Stimulated activated CD4-positive, alpha-beta T cell treated with anti-CD3 and anti-CD28 coated beads, Interleukin-15, amount 100 ng/mL, for 48 hours (primary cell): Measurements from ENCODE around the gene DENND1C.
"Not testable (repeated sequence)": the region's sequence is repeated elsewhere in the genome, so short reads cannot be mapped to it uniquely, and the experiment has no call there.

Source experiments
- DNase-seq, 2 donors: peaks; one replicate each; pipeline ENCODE4 v3.0.0-alpha.2; 2020; ENCODE audit warnings: low read depth in 2 of 2

The DENND1C gene

DNA sequence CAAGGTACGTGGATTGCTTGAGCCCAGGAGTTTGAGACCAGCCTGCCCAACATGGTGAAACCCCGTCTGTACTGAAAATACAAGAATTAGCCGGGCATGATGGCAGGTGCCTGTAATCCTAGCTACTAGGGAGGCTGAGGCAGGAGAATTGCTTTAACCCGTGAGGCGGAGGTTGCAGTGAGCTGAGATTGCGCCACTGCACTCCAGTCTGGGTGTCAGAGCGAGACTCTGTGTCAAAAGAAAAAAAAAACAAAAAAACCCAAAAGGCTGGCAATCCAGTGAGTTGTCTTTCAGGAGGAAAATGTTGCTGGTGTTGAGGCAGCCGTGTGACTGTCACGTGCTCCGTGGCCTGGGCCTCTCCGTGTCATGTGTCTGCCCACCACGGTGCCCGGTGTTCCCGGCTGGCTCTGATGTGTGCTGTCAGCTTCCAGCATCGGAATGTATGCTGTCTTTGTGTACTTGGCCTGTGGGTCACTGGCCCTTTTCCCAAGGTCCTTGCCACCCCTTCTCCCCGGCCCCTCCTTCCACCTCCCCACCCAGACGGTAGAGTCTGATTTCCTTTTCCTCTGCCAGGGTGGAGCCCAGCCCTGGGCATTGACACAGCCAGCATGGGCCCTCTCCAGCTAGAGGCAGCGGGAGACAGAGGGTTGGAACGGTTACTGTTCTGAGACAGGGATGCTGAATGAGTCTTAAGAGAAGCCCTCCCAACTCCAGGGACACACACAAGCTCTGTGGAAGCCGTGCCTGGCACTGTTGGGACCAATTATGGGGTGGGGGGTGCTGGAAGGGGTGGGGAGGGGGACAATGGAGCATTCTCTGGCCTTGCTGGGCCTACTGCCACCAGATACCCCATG is 27.8 kb upstream of the DENND1C start:
- DNase-seq, result no peak

DNA sequence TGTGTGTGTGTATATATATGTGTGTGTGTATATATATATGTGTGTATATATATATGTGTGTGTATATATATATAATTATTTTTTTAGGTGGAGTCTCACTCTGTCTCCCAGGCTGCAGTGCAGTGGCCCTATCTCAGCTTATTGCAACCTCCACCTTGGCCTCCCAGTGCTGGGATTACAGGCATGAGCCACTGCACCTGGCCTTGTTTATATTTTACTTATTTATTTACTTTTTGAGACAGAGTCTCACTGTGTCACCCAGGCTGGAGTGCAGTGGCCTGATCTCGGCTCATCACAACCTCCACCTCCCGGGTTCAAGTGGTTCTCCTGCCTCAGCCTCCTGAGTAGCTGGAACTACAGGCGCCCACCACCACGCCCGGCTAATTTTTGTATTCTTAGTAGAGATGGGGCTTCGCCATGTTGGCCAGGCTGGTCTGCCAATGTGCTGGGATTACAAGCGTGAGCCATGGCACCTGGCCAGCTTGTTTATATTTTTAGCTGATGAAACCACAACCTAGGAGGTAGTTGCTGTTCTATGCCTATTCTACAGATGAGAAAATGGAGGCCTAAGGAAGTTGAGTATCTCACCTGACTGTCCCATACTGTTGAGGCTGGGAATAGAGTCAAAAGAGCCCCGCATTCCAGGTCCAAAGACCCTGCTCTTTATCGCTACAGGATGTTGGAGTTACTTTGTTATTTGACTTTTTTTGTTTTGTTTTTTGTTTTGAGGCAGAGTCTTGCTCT is 26.6 kb upstream of the DENND1C start:
- DNase-seq, result not testable (repeated sequence)

DNA sequence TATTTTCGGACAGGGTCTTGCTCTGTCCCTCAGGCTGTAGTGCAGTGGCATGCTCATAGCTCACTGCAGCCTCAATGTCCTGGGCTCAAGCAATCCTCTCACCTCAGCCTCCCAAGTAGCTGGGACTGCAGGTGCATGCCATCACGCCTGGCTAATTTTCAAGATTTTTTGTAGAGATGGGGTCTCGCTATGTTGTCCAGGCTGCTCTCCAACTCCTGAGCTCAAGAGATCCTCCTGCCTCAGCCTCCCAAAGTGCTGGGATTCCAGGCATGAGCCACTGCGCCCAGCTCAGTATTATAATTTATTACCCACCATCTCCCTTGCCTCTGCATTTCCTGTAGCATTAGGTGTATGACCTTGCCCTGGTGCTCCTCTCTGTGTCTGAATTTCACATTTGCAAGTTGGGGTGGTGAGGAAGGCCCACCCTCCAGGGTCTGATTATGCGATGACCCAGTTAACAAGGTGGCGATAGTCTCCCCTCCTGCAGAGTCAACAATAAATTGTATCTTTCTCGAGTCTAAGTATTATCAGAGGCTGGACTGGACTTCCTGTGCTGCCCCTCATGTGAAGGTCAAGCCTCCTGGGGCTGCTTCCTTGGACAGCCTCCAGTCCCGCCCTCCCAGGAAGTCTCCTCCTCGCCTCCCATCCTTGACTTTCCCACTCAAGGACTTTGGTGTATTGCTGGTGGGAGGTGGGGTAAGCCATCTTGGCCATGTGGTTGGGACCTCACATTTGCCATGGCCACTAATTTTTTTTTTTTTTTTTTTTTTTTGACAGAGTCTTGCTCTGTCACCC is 22.0 kb upstream of the DENND1C start:
- DNase-seq, result no peak

DNA sequence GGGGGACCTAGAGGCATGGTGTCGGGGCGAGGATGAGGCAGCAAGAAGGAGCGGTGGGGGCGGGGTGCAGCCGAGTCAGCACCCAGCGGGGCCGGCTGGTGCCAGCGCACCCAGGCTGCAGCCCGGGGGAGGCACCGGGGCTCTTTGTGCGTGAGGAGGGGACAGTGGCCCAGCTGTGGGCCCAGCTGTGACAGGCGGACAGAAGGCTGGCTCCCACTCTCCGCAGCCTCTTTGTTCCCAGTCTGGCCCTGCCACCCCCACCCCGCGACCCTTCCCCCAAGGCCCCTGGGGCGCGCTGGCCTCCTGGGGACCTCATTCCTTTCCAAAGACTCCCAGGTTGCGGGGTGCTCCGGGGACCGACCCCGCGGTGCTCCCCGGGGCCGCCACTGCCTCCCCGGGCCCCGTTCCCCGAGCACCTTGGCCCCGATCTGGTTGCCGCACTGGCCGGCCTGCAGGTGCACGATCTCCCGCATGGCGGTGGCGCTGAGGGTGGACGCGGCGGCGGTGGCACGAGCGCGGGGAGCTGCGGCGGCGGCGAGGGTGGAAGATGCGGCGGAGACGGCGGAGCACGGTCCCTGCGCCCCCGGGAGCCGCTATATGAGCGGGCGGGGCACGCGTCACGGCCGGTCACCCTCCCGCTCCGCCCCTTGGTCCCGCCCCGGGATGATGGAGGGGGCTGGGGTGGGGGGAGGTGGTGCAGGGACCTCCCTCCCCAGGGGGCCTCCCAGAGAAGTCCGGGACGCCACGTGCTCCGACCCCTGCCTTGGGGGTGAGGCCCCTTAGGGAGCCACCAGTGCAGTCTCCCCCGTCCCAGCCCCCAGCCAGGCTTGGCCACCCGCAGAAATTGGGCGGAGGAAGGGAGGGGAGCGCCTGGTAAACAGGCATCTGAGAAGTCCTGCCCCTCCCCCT is 20.4 kb upstream of the DENND1C start, which contains the start of gene TUBB4A:
TUBB4A (minus strand) TSS at position 570 of the 909 bp plus-strand sequence; CDS start at position 473, 97 bp downstream.
- no peak for DNase-seq

DNA sequence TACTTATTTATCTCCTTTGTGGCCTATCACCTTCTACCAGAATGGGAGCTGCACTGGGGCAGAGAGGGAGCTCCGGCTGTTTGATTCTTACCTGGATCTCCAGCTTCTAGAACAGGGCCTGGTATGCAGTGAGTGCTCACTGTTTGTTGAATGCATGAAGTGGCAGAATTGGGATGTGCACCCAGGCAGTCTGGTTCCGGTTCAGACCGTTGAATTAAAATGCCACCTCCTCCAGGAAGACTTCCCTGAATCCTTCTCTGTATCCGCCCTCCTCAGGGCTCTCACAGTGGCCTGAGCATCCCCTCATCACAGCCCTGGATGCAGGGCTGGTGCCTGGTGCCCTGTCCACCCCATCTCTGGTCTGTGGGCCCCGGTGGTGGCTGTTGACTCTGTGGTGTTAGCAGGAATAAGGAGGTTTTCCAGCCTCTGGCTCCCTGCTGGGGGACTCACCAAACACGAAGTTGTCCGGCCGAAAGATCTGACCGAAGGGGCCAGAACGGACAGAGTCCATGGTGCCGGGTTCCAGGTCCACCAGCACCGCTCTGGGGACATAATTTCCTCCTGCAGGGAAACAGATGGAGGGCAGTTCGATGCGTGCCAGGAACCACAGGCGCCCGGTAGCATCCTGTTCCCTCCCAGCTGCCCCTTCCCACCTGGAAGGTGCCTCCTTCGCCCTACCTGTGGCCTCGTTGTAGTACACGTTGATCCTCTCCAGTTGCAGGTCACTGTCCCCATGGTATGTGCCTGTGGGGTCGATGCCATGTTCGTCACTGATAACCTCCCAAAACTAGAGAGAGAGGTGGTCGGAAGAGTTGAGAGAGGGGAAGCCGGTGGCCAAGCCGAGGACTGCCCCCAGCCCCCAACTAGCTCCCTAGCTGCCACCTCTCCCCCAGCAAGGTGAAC is 19.5 kb upstream of the DENND1C start:
- DNase-seq, result no peak

DNA sequence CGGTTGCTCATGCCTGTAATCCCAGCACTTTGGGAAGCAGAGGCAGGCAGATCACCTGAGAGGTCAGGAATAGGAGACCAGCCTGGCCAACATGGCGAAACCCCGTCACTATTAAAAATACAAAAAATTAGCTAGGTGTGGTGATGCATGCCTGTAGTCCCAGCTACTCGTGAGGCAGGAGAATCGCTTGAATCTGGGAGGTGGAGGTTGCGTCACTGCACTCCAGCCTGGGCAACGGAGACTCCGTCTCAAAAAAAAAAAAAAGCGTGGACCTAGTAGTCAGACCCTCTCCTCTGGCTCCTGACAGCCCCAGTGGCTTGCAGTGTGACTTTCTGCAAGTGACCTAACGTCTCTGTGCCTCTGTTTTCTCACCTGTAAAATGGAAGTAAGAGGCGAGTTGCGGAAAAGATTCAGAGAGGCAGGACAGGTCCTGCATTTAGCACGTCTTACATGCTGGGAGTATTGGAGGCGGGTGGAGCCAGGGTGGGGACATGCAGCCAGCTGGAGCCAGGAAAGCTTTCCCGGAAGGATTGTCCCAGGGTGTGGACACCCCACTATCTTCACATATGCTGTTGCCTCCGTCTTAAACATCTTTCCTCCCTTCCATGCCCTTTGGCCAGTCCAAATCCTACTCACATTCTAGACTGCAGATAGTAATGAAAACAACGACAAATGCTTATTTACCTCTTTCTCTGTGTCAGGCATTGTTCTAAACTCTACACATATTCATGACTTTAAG is 17.6 kb upstream of the DENND1C start:
- no peak for DNase-seq

DNA sequence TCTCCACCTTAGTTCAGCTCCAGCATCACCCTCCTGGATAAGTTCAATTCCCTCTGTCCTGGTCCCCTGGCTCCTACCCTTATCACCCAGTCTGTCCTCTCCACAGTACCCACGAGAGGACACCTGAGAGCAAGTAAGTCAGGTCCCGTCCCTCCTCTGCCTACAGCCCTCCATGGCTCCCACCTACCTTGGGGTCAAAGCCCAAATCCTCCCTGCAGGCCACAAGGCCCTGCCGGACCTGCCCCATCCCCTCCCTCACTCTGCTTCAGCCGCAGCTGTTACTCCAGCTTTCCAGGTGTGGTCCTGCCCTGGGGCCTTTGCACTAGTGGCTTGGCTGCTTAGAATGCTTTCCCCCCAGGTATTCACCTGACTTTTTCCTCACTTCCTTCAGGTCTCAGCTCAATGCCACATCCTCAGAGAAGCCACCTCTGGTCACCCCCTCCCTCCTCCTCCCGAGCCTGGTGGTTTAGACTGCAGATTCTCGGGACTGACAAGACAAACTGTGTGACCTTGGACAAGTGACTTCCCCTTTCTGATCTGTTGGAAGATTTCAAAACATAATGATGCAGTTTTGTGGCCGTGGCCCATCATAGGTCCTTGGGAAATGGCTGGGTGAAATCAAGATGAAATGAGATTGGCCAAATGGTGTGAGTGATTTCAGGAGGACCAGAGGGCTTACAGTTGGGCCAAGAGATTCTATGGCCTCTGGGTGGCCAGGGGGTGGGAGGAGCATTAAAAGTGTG is 16.9 kb upstream of the DENND1C start:
- DNase-seq, result no peak

DNA sequence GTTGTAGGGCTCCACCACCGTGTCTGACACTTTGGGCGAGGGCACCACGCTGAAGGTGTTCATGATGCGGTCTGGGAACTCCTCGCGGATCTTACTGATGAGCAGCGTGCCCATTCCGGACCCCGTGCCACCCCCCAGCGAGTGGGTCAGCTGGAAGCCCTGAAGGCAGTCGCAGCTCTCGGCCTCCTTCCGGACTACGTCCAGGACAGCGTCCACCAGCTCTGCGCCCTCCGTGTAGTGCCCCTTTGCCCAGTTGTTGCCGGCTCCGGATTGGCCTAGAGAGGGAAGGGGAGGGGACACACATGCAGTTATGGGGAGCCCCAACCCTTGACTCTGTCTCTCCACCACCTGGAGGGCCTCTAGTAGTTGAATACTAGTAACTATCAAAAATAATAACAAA is 14.4 kb upstream of the DENND1C start:
- DNase-seq, result no peak

DNA sequence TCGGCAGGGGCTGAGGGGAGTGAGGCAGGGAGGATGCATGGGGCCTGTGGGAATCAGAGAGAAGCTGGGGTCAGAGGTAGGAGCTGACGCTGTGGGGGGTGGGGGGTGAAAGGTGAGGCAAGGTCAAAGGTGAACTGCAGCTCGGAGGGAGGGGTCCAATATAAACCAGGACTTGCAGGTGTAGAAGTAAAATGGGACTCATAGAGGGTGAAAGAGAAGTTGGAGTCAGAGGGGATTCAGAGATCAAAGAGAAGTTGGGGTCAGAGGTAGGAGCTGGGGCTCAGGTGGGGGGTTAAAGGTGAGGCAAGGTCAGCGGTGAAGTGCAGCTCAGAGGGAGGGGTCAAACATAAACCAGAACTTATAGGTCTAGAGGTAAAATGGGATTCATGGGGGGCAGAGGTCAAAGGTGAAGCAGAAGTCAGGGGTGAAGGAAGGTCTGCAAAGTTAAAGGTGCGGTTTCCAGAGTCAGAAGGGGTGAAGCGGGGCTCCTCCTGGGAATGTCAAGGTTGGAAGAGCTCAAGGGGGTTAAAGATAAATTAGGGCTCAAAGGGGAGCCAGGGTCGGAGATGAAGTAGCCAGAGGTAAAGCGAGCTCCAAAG is 12.9 kb upstream of the DENND1C start:
- no peak for DNase-seq

DNA sequence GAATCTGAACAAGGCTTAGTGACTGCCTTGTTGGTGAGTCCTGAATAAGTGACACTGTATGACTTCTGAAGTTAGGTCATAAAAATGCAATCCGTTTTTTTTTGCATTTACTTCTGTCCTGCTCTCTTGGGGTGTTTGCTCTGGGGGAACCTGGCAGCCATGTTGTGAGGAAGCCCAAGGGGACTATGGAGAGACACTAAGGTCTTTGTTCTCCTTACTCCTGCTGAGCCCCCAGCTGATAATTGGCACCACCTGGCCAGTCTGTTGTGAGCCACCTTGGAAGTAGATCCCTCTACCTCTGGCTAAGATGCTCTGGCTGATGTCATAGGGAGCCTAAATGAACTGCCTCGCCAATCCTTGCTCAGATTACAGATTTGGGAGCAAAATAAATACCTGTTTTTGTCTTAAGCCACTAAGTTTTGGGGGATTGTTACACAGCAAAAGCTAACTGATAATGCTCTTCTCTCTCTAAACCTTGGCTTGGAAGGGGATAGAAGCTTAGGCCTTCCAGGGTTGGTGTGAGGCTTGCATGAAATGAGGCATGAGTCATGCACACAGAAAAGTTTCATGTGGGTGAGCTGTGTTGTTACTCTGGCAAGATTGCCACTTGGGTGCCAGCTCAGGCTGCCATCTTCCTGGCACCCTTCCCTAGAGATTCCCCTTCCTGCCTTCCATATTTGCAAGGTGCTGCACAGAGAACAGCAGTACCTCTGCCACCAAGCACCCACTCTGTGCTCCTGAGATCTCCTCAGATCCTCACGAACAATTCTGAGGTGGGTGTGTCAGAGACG is 10.4 kb upstream of the DENND1C start:
- no peak for DNase-seq

DNA sequence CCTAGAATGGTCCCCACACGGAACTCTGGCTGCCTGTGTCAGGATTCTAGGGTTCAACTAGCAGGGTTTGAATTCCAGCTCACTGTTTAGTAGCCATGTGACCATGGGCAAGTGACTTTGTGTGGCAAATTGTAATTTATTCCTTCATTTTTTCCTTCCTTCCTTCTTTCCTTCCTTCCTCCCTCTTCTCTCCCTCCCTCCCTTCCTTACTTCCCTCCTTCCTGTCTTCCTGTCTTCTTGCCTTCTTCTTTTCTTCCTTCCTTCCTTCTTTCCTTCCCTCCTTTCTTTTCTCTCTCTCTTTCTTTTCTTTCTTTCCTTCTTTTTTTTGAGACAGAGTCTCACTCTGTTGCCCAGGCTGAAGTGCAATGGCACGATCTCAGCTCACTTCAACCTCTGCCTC is 8.5 kb upstream of the DENND1C start:
- DNase-seq, result no peak

DNA sequence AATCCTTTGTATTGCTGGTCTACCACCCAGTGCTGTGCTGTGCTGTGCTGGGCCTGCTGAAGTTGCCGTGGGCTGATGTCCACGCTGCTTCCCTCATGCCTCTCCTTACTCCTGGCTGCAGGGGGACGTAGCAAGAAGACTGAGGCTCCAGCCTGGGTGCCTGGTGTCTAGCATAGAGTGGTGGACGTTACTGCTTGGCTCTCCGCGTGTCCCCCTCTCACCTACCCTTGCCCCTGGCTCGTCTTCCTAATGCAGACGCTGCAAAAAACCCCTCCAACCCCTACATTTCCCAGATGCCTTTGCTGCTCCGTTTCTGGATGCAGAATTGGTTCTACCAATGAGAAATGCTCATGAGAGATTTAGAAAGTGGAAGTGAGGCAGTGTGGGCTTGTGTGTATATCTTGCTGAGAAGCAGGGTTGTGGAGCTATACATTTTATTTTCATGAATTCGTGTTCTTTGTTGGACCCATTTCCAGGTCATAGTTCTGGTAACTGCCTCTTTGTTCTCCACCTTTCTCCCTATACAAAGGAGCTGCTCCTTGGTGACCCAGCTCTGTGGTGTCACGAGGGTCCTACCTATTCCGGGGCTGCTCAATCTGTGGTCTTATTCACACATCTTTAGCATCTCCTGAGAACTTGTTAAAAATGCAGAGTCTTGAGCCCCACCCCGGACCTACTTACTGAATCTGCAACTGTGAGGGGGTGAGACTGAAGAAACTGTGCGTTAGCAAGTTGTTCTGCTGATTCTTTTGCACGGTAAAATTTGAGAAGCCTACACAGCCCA is 7.9 kb upstream of the DENND1C start:
- no peak for DNase-seq

DNA sequence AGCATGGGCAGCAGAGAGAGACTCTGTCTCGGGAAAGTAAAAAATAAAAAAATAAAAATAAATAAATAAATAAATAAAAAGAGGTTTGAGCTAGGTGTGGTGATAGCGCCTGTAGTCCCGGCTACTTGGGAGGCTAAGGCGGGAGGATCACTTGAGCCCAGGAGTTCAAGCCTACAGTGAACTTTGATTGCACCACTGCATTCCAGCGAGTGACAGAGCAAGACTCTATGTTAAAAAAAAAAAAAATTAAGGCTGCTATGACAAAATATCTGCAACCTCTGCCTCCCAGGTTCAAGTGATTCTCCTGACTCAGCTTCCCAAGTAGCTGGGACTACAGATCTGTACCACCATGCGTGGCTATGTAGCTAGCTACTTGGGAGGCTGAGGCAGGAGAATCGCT is 3.2 kb upstream of the DENND1C start:
- no peak for DNase-seq

DNA sequence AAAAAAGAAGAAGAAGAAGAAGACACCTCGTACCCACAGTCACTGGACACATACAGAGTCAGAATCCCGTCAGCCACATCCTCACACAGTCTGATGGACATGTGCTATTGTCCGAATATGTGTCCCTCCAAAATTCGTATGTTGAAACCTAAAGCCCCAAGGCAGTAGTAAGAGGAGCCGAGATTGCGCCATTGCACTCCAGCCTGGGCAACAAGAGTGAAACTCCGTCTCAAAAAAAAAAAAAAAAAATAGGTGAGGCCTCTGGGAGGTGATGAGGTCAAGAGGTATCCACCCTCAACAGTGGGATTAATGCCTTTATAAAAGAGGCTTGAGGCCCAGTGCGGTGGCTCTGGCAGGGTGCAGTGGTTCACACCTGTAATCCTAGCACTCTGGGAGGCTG is 2.6 kb upstream of the DENND1C start:
- DNase-seq, result no peak

DNA sequence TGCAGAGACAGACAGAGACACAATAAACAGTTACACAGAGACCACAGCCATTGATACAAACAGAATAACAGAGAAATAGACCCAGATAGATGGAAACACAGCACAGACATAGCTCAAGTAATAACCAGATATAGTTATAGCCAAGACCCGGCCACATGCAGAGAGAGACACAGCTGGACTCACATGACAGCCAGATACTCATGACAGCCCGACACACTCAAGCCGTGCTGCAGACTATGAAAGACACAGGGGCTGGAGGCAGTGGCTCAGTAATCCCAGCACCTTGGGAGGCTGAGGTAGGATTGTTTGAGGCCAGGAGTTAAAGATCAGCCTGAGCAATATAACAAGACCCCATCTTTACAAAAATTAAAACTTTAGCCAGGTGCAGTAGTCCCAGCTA is 1.6 kb upstream of the DENND1C start:
- no peak for DNase-seq

DNA sequence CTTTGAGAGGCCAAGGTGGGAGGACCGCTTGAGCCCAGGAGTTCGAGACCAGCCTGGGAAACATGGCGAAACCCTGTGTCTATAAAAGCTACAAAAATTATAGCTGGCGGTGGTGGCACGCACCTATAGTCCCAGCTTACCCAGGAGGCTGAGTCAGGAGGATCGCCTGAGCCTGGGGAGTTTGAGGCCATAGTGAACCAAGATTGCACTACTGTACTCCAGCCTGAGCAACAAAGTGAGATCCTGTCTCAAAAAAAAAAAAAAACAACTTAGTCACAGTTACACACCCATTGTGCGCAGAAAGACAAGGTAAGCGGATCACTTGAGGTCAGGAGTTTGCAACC is 728 bp upstream of the DENND1C start:
- no peak for DNase-seq
